NCI-H2171 (cell line): ENCODE data around the gene TPPP3.

Source experiments
- DNase-seq: peaks from one replicate; lab custom pipeline; 2025; lab: John Stamatoyannopoulos, UW

The TPPP3 gene

GRCh38 chr16:67341250-67341649, 52.0 kb downstream of the TPPP3 start:
- DNase-seq: no peak
